Lower lobe of right lung (tissue), 2 donors: ENCODE data around the gene IQCC. TPM values are rescaled to one million over a fixed set of nuclear protein-coding genes. Genes with fewer than 3 reads are reported as not detected.
A peak's percentile ranks its signal among the peaks of the same experiment; 100 is the strongest.

ENCODE experiments used
- ATAC-seq, 2 donors: fragments of 200-7000 bp; cut with Tn5 transposase; one replicate each; pipeline ENCODE4 v1.9.1; 2020 to 2022; ENCODE audit warnings: mild to moderate bottlenecking in 2 of 2, moderate library complexity in 2 of 2
- DNase-seq: peaks from one replicate; pipeline ENCODE4 v3.0.0-alpha.2; 2020
- H3K27ac ChIP-seq: fragments of 200-600 bp; one replicate; pipeline ENCODE4 v1.8.0; 2022
- H3K27me3 ChIP-seq: fragments of 200-600 bp; one replicate; pipeline ENCODE4 v1.8.0; 2022; ENCODE audit warnings: low read depth
- H3K36me3 ChIP-seq: fragments of 200-600 bp; one replicate; pipeline ENCODE4 v1.8.0; 2022; ENCODE audit warnings: mild to moderate bottlenecking
- H3K4me1 ChIP-seq: fragments of 200-600 bp; one replicate; pipeline ENCODE4 v1.8.0; 2022
- H3K4me3 ChIP-seq: fragments of 200-600 bp; one replicate; pipeline ENCODE4 v1.8.0; 2022; ENCODE audit warnings: mild to moderate bottlenecking
- H3K9me3 ChIP-seq: fragments of 200-600 bp; one replicate; pipeline ENCODE4 v1.8.0; 2022
- CTCF ChIP-seq: fragments of 200-600 bp; IDR thresholded peaks from one replicate; pipeline ENCODE4 v1.8.0; 2022; ENCODE audit warnings: antibody characterized with exemption, mild to moderate bottlenecking
- intact Hi-C: fragments of 100-400 bp; cut with DNase I; formaldehyde crosslinking; loops from one replicate; pipeline ENCODE4 v1.11.0; 2022
- total RNA-seq: library from RNA; stranded (reverse); fragmentation: NEBNext Ultra II Directional; extraction: Animal tissue kit (Norgen Biotek cat#: 25700); gene quantifications from one replicate; pipeline ENCODE4 v1.2.1, GENCODE V29; 2021
- donor health status: DM: no; HTN: yes; CAD: no; lungs with severe emphysema.

Gene IQCC
- total RNA-seq, 1 donor from 2014 or later: 2.0 TPM

GRCh38 chr1:32232558-32233304 is 27.3 kb downstream of the IQCC start:
- intact Hi-C loops: no loop called here
- peaks cover 69% of the 10 kb centered on the region for H3K36me3 ChIP-seq
- no peak for TF ChIP-seq CTCF

GRCh38 chr1:32234792-32235191 is 29.3 kb downstream of the IQCC start:
- DNase-seq (no peak), ATAC-seq (no peak)
- no peaks in the 10 kb centered on the region for H3K9me3 ChIP-seq
- intact Hi-C loops: no loop called here
- H3K4me1 ChIP-seq: peaks cover 7% of the 10 kb centered on the region
- H3K4me3 ChIP-seq: no peak overlapping the region
- H3K27ac ChIP-seq: no peak overlapping the region
- no peaks in the 10 kb centered on the region for H3K27me3 ChIP-seq
- peaks cover 49% of the 10 kb centered on the region for H3K36me3 ChIP-seq
- TF ChIP-seq CTCF: no peak

More at GRCh38 chr1:32232558-32233304, 27.3 kb downstream of the IQCC start:
- Histone ChIP-seq H3K4me1 (no peaks in the 10 kb centered on the region), H3K9me3 (no peaks in the 10 kb centered on the region), H3K4me3 (no peak overlapping the region), H3K27me3 (no peaks in the 10 kb centered on the region), H3K27ac (no peak overlapping the region)
- no peak for DNase-seq
- no peak for ATAC-seq

DNA sequence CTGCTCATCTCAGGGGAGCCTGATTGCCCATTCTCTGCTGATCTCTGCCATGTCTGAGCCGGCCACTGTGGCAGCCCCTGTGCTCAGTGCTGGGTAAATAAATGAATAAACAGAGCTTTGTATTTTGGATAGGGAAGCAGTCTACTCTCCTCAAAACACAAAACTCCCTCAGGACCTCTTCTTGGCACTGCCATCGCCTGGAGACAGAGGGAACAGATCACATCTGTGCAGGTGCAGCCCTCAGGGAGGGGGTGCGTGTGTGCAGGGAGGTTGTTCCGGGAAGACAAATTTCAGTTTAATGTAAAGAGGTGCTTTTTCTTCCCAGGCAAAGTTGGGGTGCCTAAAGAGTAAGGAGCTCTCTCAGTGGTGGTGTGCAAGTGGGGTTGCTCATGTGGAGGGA is 33.9 kb downstream of the IQCC start:
- intact Hi-C loops: no loop called here
- ATAC-seq: no peak
- Histone ChIP-seq H3K9me3 (no peaks in the 10 kb centered on the region), H3K27me3 (no peaks in the 10 kb centered on the region), H3K4me1 (peaks cover 35% of the 10 kb centered on the region), H3K27ac (no peak overlapping the region), H3K36me3 (peaks cover 6% of the 10 kb centered on the region), H3K4me3 (peak overlapping the region; percentile 63)
- no peak for TF ChIP-seq CTCF
- DNase-seq: no peak

DNA sequence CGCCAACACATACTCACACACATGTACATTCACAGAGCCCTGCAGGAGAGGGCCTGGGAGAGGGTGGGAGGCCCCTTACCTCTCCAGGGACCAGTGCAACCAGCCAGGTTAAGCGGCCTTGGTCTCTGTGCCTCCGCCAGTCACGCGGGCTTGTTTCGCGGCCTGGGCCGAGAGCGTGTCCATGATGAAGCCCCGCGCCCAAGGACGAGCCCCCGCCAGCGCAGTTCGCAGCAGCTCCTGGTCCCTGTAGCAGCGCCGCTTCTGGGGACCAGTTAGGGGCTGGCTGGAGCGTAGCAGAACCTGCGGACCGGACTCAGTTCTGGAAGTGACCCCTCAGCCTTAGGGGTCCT is 34.3 kb downstream of the IQCC start:
- ATAC-seq (no peak), DNase-seq (no peak)
- no peak for TF ChIP-seq CTCF
- Histone ChIP-seq H3K4me3 (peak overlapping the region; percentile 63), H3K27me3 (no peaks in the 10 kb centered on the region), H3K9me3 (no peaks in the 10 kb centered on the region), H3K36me3 (peaks cover 2% of the 10 kb centered on the region), H3K4me1 (peaks cover 35% of the 10 kb centered on the region), H3K27ac (peak overlapping the region; percentile 76)
- intact Hi-C loops: no loop called here

DNA sequence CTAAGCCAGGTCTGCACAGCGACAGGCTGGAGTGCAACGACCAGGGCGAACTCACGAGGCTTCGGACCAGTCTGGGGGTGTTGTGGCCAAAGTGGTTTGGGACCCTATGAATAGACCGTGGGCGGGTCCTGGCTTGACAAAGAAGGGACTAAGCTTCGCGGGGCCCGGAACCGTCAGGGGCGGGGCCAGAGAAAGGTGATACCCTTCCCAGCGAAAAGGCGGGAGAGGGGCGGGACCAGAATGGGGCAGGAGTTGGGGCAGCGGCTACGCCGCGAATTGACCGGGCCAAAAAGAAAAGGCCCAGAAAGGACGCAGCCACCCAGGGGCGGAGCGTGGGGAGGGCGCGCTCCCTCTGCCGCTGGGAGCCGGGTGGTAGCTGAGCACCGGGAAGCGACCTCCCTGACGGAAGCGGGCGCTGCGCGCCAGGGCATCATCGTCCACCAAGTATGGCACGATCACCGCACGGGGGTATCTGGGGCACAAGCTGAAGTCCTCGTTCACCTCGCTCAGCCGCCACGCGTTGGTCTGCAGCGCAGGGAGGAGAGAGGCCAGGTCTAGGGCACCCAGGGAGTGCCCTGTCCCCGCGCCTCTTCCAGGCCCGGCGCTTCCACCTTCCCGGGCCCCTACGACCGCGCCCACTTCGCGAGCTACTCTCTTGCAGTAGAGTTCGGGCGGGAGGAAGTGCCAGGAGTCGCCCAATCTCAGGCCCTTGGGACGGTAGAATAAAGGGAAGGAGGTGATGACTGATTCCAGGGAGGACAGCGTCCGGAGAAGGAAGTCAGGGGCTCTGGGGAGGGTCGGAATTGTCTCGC is 34.9 kb downstream of the IQCC start:
- peak; percentile 75 for DNase-seq
- peak overlapping the region; percentile 76 for H3K27ac ChIP-seq
- intact Hi-C loops: no loop called here
- H3K4me3 ChIP-seq: peak overlapping the region; percentile 63
- H3K4me1 ChIP-seq: peaks cover 35% of the 10 kb centered on the region
- no peaks in the 10 kb centered on the region for H3K36me3 ChIP-seq
- peak; percentile 84 to 87 for ATAC-seq
- no peaks in the 10 kb centered on the region for H3K27me3 ChIP-seq
- no peaks in the 10 kb centered on the region for H3K9me3 ChIP-seq
- peak; percentile 38 for TF ChIP-seq CTCF
